AG04450 (cell line): ENCODE measurements around the gene BLID. TPM values are rescaled to one million over a fixed set of nuclear protein-coding genes. Genes with fewer than 3 reads are reported as not detected.

Experiments
- CTCF ChIA-PET: fragments of 300-600, 350-600 bp; formaldehyde crosslinking; extraction: SDS; loops from one replicate; lab custom pipeline; 2022; ENCODE audit warnings: antibody characterized with exemption, inconsistent platforms; lab: Charles Lee
- POLR2A ChIA-PET: fragments of 350-600 bp; formaldehyde crosslinking; extraction: SDS; loops from one replicate; lab custom pipeline; 2021; ENCODE audit warnings: antibody characterized with exemption, inconsistent platforms; lab: Yijun Ruan, JAX
- DNase-seq: peaks from one replicate; pipeline ENCODE4 v3.0.0-alpha.2; 2011; ENCODE audit warnings: low read depth, low spot score
- H3K27ac ChIP-seq: one replicate; pipeline ENCODE4 v1.5.1; 2012; ENCODE audit warnings: low read depth, low read length, control low read depth
- H3K27me3 ChIP-seq: one replicate; pipeline ENCODE4 v1.6.0; 2012; ENCODE audit warnings: low read length; ENCODE audit not compliant: control insufficient read depth, insufficient read depth
- H3K4me3 ChIP-seq: 2 replicates; pipeline ENCODE4 v1.5.1; 2011; ENCODE audit warnings: mild to moderate bottlenecking, low read depth, low read length, control low read depth
- H3K9me3 ChIP-seq: 2 replicates; pipeline ENCODE4 v1.5.1; 2012; ENCODE audit warnings: low read length; ENCODE audit not compliant: control insufficient read depth, insufficient read depth
- CTCF ChIP-seq: IDR thresholded peaks from 2 replicates; pipeline ENCODE4 v1.5.1; 2011; ENCODE audit warnings: low read depth, low read length, control low read depth, inconsistent platforms
- polyA plus RNA-seq: library from polyadenylated mRNA; depleted of rRNA; stranded (reverse); fragments of >200 nt; gene quantifications from 2 replicates; pipeline ENCODE4 v1.2.3, GENCODE V29; 2011

BLID gene
- polyA plus RNA-seq, 1 experiment = 0.94 TPM

- no peaks in the 10 kb centered on the region for H3K9me3 ChIP-seq
- H3K4me3 ChIP-seq = no peak overlapping the region
- no peak overlapping the region for H3K27ac ChIP-seq
- ChIA-PET POLR2A (no interaction called here), CTCF (interaction anchor here (0.9 kb wide), 1 partner anchor 427 kb away, joined by 4 read pairs; no protein-coding TSS in a partner anchor)
- TF ChIP-seq CTCF = no peak
- no peaks in the 10 kb centered on the region for H3K27me3 ChIP-seq
- DNase-seq = no peak
These were observed 33.8 kb downstream of the BLID start for GRCh38 chr11:122082205-122082604.

GRCh38 chr11:122081073-122081472 lies 34.9 kb downstream of the BLID start:
- Histone ChIP-seq H3K9me3 (no peaks in the 10 kb centered on the region), H3K27me3 (no peaks in the 10 kb centered on the region), H3K27ac (no peak overlapping the region), H3K4me3 (no peak overlapping the region)
- POLR2A ChIA-PET = no interaction called here
- no peak for DNase-seq
- TF ChIP-seq CTCF = no peak
- CTCF ChIA-PET = interaction anchor here (0.9 kb wide), 1 partner anchor 426 kb away, joined by 4 read pairs; no protein-coding TSS in a partner anchor

GRCh38 chr11:122077459-122077858 lies 38.6 kb downstream of the BLID start:
- no peaks in the 10 kb centered on the region for H3K9me3 ChIP-seq
- H3K27me3 ChIP-seq = no peaks in the 10 kb centered on the region
- no peak for TF ChIP-seq CTCF
- CTCF ChIA-PET = interaction anchor here (1.6 kb wide), 1 partner anchor 422 kb away, joined by 8 read pairs; no protein-coding TSS in a partner anchor
- POLR2A ChIA-PET = no interaction called here
- no peak overlapping the region for H3K27ac ChIP-seq
- DNase-seq = no peak
- H3K4me3 ChIP-seq = no peak overlapping the region

GRCh38 chr11:122076512-122077120 lies 39.4 kb downstream of the BLID start:
- no peak overlapping the region for H3K4me3 ChIP-seq
- no peaks in the 10 kb centered on the region for H3K9me3 ChIP-seq
- no peak for DNase-seq
- H3K27ac ChIP-seq = no peak overlapping the region
- no peak for TF ChIP-seq CTCF
- CTCF ChIA-PET = interaction anchor here (1.6 kb wide), 1 partner anchor 421 kb away, joined by 8 read pairs; no protein-coding TSS in a partner anchor
- POLR2A ChIA-PET = interaction anchor here (0.6 kb wide), 1 partner anchor 32 kb away, joined by 11 read pairs; no protein-coding TSS in a partner anchor
- no peaks in the 10 kb centered on the region for H3K27me3 ChIP-seq

- no peak for DNase-seq
- Histone ChIP-seq H3K27ac (no peak overlapping the region), H3K4me3 (no peak overlapping the region), H3K9me3 (no peaks in the 10 kb centered on the region), H3K27me3 (no peaks in the 10 kb centered on the region)
- ChIA-PET CTCF (interaction anchor here (1.4 kb wide), 1 partner anchor 420 kb away, joined by 7 read pairs; no protein-coding TSS in a partner anchor), POLR2A (no interaction called here)
- TF ChIP-seq CTCF = no peak
These were observed 41.0 kb downstream of the BLID start for GRCh38 chr11:122075016-122075415.
